Eye (tissue), 1 donor: ENCODE results near the gene GALNT15.

ENCODE experiments used
- DNase-seq: peaks from one replicate; pipeline ENCODE4 v3.0.0-alpha.2; 2015

GALNT15 gene, protein sequence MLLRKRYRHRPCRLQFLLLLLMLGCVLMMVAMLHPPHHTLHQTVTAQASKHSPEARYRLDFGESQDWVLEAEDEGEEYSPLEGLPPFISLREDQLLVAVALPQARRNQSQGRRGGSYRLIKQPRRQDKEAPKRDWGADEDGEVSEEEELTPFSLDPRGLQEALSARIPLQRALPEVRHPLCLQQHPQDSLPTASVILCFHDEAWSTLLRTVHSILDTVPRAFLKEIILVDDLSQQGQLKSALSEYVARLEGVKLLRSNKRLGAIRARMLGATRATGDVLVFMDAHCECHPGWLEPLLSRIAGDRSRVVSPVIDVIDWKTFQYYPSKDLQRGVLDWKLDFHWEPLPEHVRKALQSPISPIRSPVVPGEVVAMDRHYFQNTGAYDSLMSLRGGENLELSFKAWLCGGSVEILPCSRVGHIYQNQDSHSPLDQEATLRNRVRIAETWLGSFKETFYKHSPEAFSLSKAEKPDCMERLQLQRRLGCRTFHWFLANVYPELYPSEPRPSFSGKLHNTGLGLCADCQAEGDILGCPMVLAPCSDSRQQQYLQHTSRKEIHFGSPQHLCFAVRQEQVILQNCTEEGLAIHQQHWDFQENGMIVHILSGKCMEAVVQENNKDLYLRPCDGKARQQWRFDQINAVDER

DNA sequence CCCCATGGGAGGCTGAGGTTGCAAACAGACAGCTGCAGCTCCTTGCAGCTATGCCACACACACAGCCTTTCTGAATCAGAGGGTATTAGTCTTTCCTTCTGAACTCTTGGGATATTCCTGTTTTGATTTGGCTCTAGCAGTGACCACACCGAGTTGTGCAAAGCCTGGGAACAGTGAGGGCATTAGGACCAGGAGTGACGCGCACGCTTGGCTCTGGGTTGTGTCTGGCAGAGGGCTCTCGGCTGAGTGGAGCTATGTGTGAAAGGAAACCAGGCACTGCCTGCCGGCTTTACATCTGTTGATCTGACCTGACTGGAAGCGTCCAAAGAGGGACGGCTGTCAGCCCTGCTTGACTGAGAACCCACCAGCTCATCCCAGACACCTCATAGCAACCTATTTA, at the start of gene GALNT15:
TSS of gene GALNT15 (plus strand) at position 292 of the 400 bp plus-strand sequence. CDS start 472 bp downstream, outside the sequence.
- peak; percentile 83 for DNase-seq

DNA sequence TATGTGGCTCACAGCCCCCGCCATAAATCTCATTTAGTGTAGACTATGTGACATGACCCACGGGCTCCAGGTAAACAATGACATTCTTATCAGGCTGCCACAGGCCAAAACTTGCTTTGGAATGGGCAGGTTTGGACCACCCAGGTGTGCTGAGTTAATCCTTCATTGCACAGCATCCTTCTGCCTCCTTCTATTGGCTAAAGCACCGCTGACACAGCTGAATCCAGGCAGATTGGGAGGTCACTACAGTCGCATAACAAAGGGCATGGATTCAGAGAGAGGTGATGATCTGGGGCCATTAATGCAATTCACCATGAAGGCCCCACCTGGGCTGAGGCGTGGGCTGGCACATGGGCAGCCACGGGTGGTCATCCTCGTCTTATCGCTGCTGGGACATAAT, 47.8 kb upstream of the GALNT15 start:
- DNase-seq = no peak

DNA sequence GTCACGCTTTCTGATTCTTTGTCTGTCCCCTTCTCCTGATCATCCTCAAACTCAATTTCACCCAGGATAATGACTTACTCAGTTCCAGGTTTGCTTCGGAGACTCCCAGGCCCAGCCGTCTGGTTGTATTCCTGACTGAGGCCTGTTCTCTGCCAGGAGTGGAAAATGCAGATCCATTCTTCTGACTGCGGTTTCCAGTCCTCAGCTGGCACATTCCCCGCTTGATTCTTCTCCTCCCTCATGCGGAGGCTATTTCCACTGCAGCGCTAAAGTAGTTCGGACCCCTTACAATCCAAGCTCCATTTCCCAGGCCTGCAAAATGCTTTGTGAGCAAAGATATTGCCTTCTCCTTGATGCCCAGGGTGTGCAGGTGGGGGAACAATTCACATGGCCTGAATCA, 47.2 kb upstream of the GALNT15 start:
- DNase-seq = no peak

DNA sequence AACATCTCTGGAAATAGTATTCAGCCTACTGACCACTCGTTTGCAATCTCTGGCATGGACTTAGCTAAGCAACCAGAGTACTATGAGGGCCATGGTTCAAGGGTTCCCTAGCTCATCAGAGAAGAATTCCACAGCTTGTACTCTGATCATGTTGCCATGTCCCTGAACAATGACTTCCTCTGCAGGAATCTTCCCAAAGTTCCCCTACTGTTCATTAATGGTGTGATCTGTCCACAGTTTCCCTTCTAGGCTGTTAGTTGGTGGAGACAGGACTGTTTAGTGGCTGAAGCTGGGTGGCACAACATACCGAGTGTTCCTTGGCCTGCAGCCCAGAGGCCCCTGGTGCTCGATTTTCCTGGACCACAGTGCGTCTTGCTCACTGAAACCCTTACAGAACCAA, 44.4 kb upstream of the GALNT15 start:
- no peak for DNase-seq

DNA sequence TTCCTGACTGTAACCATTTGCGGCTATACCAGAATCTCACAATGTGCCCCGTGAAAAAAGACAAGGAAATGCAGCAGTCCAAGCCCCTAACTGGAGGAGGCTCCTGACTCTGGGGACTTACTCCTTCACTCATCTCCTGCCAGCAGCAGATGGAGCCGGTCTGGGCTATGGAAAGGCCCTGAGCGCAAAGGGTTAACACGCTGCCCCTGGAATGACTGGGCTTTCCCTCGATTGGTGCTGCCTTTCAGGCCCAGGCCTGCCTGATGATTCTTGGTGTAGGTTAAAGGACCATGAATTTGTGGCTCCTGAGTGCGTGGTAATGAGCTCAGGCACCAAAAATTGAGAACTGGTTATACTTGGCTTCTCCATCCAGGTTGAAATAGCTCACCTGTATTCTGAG, 42.3 kb upstream of the GALNT15 start:
- DNase-seq = no peak

DNA sequence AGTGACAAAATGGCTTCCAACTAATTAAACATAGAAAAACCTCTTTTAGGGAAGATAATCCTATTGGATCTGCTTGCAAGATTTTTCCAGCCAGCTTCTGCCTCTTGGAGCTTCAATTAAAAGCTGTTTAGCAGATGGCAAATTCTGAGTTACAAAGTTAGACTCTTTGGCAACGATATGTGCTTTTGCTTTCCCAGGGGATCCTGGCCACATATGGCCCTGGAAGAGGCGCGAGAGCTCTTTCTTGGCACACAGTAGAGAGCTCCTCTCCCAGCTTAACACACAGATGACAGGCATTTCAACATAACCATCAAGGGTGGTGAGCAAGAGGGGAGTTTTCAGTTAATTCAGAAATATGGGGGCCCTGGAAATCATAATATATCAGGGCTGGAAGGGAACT, 41.6 kb upstream of the GALNT15 start:
- DNase-seq = peak; percentile 65

DNA sequence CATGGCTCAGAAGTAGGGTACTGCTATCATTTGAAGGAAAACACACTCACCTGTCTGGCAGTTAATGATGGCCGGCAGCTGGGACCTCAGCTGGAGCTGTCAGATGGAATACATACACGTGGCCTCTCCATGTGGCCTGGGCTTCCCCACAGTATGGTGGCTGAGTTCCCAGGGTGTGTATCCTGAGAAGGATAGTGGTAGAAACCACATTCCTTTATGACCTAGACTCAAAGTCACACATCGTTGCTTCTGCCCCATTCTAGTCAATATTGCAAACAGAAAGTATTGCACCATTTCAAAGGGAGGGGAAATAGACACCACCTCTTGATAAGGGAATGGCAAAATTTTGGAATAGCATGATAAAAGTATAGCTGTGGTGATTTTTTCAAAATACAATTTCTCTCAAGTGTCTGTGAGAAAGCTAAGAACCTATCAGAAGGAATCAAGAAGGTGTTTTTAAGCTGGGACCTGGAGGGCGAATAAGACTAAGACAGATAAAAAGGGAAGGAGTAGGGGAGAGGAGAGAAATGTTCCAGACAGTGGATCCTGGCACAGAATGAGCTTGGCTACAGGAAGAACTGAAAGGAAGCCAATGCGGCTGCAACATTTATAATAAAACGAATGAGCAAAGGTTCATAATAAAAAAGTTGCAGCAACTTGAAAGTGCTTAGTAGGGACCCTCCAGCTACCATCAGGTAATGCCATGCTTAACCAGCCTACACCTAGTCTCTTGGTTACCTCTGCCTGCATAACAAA, 40.1 kb upstream of the GALNT15 start:
- DNase-seq = no peak

DNA sequence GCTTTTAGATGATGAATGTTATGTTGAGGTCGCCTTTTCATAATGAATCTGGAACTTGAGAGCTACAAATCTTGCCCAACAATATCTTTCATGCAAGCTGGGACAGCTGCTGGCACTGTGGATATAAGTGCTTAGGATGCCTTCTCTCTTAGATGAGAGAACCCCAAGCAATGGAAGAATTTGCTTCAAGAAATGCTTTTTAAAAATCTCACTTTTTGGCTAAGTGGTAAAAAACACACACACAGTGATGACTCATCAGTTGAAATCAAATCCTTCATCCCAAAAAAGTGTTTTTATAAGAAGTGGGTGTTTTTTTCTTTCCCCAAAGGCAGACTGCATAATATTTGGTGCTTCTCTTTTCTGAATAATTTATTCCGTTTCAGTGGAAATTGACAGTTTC, 38.4 kb upstream of the GALNT15 start:
- no peak for DNase-seq

DNA sequence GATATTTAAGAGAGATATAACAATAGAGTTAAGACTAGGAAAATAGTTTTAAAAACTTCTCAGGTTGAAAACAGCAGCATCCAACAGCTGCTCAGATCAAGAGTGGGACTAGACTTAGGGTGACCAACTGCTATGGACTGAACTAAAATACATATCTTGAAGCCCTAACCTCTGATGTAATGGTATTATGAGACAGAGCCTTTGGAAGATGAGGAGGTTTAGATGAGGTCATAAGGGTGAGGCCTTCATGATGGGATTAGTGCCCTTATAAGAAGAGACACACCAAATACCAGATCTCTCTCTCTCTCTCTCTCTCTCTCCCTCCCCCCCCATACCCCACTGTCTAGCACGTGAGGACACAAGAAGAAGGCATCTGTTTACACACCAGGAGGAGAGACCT, 37.4 kb upstream of the GALNT15 start:
- no peak for DNase-seq

DNA sequence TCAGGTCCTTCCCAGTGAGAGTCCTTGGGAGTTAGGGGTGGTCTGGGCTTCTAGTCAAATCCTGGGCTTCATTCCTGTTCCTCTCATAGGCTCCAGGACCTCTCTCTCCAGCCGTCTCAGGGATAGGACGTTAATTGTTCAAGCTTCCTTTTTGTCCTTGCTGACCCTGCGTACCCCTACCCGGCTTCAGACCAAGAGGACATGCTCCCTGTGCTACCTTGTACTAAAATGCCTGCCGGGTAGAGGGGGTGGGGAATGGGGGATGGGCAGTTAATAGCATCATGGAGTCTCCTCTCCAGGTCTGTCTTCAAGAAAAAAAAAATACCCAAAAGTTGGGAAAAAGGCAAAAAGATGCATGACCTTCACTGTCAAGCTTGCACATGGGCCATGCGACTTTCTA, 36.5 kb upstream of the GALNT15 start:
- no peak for DNase-seq

DNA sequence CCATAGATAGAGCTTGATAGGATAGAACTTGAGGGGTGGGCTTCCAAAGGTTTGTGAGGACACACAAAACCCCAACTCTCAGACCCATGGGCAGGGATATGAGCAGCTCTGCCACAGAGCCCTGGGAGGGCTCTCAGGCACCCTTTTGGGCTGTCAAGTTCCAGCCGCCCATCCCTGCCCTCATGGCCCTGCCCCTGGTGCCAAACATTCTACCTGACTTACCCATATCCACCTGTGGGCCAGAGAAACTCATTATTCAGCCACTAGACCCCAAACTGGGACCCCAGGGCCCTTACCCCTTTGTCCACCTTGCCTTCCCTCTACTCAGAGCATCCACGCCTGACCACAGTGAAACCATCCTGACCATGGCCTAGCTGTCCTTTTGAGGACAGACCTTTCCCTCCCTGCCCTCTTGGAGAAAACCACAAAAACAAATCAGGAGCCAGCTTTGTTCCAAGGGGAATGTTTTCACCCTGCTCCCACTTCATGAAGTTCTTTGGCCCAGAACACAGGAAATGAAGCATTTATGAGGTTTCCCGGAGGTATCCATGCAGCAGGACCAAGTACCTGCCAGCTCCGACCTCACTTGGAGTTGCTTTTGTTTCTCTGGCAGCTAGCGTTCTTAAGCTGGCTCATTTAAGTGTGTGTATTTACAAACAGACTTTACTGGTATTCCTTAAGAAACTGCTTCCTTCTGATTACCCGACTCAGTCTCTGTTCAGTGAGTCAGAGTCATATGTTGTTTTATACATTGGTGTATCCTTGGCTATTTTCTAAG, 34.2 kb upstream of the GALNT15 start:
- no peak for DNase-seq

DNA sequence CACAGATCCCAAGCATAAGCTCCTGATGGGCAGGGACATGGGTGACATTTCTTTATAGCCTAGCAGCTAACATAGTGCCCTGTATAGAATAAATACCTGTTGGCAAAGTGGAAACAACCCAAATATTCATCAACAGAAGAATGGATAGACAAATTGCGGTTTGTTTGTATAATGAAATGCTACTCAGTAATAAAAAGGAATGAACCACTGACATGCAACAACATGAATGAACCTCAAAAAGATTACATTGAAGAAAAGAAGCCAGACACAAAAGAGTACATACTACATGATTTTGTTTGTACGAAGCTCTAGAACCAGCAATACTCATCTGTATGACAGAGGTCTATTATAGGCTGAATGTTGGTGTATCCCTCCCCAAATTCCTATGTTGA, 33.6 kb upstream of the GALNT15 start:
- DNase-seq = no peak

DNA sequence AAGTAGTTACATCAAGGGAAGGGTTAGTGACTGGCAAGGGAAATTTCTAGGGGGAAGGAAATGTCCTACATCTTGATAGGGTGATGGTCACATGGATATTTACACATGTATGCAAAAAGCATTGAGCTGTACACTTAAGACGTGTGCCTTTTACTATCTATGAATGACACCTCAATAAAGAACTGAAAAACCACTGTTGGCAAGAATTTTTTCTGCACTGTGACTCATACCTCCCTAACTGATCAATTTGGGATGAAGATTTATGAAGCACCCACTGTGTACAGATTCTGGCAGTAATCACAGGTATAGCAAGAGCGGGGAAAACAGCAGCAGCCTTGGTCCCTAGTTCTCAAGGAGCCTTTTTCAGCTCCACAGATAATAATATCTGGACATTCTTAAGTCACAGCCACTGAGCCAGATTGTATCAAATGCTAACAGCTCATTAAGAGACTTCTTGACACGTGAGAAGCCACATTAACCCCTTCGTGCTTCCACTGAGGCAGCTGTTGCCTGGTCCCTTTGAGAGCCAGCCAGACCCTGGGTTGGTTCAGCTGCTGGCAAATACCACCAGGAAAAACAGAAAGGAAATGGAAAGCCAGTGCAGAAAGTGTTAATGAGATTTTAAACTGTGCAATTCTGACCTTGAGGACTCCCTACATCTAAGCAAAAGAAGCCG, 32.0 kb upstream of the GALNT15 start:
- no peak for DNase-seq

DNA sequence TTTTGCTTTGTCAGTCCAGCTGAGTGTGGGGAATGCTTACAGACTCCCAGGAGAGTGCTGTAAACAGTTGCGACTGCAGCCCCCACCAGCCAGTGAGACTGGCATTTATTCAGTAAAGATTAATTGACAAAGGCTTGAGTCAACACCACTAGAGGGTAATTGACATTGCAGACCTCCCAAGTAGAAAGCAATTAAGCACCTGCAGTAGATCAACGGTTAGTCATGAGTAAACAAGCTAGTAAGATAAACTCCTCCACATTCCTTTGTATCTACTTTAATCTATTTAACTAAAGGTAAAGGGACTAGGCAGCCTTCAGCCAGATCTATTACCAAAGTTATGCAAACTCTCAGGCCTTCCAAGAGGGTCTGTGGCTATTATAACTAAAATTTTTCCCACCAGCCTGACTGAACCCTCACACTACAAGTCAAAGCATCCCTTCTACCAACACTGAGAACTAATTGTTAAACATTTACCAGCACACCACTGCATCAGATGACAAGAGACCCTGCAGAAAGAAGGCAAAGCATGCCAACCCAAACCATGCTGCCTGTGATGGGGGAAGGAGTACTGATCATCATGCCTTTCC, 30.5 kb upstream of the GALNT15 start:
- no peak for DNase-seq

DNA sequence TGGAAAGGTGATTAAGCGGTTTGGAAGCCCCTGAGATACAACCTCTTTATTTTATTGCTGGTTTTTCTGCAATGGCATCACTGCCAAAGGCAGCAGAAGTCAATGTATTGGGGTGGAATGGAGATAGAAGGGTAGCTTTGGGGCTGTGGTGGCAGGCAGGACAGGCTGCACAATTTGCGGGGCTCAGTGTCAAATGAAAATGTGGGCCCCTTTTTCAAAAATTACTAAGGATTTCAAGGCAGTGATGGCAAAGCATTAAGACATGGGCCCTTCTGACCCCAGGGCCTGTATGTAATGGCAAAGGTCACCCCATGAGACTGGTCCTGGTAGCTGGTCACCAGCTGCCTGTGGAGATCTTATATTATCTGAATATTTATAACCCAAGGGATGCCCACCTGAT, 29.3 kb upstream of the GALNT15 start:
- DNase-seq = no peak

DNA sequence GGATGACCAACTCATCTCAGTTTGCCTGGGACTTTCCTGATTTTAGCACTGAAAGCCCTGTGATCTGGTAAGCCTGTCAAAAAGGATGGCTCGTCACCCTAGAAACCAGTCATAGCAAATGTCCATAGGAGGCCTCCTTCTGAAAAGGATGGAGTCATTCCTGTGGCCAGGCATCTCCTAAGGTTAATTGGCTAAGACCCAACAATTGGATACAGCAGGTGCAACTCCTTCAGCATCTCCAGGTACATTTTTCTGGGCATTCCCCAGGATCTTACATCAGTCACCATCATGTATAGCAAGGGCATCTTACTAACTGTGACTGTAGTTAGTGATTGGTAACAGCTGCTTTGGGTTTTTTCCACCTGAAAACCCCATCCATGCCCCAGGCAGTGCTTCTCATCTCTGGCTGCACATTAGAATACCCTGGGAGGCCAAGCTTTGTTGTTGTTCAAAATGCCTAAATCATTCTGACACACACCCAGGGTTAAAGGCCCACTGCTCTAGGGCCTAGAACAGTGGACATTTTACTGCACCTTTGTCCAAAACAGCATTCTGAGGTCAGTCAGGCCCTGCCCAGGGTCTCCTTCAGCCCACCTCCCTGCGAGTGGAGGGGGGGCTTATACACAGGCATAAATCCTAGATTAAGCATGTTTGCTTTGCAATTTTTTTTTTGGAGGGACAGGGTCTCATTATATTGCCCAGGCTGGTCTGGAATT, 28.3 kb upstream of the GALNT15 start:
- DNase-seq = no peak

DNA sequence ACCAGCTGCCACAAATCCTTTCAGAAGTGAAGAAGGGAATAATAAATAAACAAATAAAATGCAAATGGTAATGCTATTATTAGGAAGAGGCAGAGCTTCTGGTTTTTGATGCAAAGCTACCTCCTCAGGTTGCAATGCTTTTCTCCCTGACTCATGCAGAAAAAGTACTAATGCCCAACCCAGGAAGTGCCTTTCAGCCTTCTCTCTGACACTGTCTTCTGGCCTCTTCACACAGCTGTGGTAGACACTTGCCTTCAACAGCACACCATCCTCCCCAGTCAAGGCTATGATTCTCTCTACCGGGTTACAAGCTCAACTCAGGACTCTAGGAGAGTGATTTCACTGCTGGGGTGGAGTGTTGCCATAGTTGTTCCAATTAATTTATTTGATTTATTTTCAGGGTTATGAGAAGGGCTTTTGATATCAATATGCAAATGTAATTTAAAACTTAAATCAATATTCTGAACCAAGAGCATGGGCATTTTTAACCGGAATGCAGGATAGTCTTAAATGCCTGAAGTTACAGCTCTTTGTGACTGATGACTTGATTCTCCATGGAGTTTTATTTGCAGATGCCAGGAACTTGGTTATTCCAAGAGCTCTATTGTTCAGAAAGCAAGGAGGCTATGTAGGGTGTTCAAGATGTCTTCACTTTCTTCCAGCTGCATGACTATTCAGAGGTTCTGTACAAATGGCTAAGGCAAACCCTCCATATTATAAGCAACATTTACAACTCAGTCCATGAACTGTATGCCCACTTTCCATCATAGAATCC, 27.1 kb upstream of the GALNT15 start:
- no peak for DNase-seq

DNA sequence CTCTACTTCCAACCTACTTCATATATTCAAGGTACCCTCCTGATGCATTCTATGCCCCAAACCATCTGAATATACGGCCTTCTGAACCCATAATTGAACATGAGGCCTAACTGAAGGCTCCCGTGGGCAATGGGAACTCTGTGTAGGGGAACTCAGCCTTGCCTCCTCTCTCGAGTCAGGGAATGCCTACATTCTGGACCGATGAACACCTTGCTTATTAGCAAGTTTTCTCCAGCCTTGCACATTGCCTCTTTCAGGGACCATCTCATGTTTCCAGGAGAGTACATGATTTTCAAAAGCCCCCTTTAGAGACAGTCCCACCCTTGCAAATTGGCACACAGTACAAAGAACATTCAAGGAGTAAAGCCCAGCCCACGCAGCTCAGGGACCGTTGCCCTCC, 26.3 kb upstream of the GALNT15 start:
- no peak for DNase-seq

DNA sequence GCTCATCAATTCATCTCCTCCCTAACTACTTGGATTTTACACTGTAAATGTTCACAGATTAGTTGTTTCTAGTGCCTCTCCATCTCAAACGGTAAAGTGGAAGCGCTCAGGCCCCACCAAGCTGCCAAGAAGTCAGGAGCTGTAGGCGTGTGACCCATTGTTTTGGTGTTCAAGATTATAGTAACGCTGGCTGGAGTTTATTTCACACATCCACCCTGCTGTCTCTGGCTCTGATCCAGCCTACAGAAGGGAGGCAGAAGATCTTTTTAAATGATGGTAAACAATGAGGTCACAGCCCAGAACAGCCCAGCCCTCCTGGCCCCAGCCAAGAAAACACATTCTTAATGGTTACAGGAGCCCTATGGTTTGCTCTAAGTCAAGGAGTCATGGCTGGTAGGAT, 25.7 kb upstream of the GALNT15 start:
- peak; percentile 59 for DNase-seq

DNA sequence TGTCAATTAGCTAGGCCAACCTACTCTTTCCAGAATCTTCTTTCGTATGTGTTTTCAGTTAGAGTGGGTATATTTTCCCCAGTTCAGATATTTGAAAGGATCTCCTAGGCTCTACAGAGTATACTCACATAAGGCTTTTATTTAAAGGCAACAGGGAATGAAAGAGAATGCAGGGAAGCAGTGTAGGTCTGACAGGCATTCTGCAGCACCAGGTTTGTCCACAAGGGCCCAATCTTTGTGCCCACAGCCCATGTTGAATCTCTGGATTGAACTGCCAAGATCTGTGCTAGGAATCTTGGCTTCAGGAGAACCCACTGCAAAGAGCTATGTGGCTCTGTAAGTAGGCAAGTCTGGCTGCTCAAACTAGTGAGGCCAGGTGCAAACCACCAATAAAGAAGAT, 24.2 kb upstream of the GALNT15 start:
- no peak for DNase-seq

DNA sequence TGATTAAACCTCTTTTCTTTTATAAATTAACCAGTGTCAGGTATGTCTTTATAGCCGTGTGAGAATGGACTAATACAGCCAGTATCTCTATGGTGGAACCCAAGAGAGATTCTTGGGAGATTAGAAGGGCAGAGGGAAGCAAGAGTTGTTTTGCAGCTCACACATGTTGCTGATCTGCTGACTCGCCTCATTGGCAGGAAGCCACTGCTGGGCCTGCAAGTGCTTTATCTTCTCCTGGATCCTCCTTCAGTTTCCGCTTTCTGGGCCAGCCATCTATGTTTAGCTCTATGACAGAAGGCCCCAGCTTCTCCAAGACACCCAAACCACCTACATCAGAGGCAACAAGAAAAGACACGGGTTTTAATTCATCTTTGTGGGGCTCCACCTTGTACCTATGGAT, 23.4 kb upstream of the GALNT15 start:
- no peak for DNase-seq
